ENCODE data around the gene WNT4.

DNA sequence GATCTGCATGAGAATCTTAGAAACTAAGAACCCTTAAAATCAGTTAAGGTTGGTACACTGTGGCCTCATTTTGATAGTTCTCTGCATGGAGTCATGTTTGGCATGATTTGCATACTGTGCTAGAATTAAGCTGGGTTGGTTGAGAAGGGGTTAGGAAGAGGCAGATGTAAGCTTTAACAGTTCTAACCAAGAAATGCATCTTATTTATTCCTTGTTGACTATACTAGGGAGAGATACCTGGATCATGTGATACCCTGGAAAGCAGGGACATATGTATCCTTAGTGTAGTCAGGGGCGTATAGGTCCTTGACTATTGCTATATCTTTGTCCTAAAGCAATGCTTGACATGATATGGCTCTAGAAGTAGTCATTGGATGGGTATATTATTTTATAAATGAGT is 49.4 kb downstream of the WNT4 start:
- no peak for TF ChIP-seq POLR2A (IDR thresholded peaks at IDR 0.05; ENCODE audit: low read depth, low read length)
- no peak for TF ChIP-seq TAF1 (IDR thresholded peaks at IDR 0.05; ENCODE audit: borderline replicate concordance, low read depth, low read length)
